HG03558 (cell line): ENCODE data around the gene ARPC5.
"Not testable (repeated sequence)": the region's sequence is repeated elsewhere in the genome, so short reads cannot be mapped to it uniquely, and the experiment has no call there.

Experiments
- ATAC-seq: cut with Tn5 transposase; IDR thresholded peaks from one replicate; pipeline ENCODE4 v1.9.1; 2021; ENCODE audit warnings: moderate number of reproducible peaks; ENCODE audit not compliant: unreplicated experiment; ENCODE audit errors: extremely low read depth

Gene ARPC5

GRCh38 chr1:183618202-183618601 is 17.4 kb downstream of the ARPC5 start:
- not testable (repeated sequence) for ATAC-seq

DNA sequence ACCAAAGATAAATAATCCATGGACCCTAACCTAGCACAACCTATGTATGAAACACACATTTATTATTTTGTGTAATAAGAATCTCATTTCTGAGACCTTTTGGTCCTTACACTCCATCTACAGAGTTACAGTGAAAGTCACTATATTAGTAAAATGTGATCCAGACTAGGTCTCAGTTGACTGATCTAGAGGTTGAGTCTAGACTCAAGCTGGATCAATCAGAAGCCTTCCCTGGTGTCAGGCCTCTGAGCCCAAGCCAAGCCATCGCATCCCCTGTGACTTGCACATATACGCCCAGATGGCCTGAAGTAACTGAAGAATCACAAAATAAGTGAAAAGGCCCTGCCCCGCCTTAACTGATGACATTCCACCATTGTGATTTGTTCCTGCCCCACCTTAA is 22.6 kb downstream of the ARPC5 start:
- not testable (repeated sequence) for ATAC-seq

DNA sequence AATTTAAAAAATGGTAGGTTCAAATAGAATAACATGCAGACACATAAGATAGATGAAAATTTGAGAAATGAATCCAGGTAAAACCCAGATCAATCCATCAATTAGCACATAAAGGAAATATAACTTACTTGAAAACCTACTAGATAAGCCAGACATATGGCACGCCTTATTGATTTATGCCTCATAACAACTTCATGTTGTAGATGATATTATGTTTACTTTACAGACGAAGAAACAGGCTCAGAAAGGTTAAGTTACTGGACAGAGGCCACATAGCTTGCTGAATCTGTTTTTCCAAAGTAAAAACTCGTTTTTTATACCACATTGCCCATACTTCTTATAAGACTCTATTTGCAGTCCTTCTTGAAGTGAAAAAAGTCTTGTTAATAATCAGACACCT is 23.2 kb downstream of the ARPC5 start:
- no peak for ATAC-seq

- no peak for ATAC-seq
These were observed 24.6 kb downstream of the ARPC5 start for GRCh38 chr1:183611021-183611420.

DNA sequence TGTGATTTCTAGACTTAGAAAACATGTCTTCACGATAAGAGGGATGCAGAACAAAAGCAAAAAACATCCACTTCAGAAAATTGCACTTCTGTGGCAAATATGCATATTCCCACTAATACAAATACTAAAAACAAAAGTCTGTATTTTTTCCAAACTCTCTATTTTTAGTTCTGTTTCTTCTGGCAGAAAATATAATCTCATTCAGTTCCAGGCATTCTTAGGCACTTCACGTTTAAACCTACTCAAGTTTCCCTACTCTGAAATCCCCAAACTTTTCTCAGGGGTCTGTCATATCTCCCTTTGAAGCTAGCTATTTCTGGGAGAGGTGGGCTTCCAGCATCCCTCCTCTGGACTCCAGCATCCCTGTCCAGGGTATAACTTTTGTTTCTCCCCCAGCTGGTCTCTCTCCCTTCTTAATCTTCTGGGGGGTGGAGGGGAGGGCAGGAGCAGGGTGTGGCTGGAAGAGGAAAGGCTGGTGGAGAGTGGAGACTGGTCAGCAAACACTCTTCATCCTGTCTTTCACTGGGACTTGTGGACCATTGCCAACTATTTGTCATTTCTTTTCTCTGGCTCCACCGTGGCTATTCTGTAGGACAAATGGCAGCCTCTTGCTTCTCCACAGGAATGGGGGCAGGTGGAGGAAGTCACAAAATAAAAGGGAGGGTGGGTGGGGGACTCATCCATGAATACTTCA is 25.7 kb downstream of the ARPC5 start:
- ATAC-seq = no peak

GRCh38 chr1:183609313-183609712 is 26.3 kb downstream of the ARPC5 start:
- ATAC-seq = no peak

- ATAC-seq = no peak
These were observed 28.1 kb downstream of the ARPC5 start for GRCh38 chr1:183607322-183607980.

DNA sequence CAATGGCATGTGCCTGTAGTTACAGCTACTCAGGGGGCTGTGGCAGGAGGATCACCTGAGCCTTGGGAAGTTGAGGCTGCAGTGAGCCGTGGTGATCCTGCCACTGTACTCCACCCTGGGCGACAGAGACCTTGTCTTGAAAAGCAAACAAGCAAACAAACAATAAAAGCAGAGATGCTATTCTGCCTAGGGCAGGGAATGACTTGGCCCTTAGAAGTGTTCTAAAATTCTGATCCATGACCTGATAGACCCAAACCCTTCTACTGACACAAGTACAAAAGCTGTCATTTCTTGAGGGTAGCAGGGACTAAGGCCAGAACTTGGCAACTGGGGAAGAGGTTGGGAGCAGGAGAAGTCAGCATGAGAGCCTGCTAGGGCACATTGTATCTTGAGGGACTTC is 29.7 kb downstream of the ARPC5 start:
- no peak for ATAC-seq

DNA sequence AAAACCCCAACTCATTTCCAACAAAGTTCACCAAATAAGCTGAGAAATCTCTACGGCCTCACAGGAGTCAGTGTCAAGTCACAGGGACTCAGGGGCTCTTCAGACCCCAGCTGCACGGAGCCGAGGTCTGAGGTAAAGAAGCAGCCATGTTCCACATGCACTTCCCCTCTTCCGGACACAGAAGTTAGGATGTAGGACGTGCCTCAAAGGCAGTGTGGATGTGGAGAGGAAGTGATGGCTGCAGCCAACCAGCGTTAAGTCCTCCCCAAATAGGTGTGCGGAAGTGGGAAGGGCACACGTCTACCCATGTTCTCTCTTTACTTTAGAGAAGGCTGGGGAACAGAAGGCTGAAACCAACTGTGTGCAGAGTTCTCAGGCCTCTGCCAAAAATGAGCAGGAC is 30.8 kb downstream of the ARPC5 start:
- no peak for ATAC-seq

DNA sequence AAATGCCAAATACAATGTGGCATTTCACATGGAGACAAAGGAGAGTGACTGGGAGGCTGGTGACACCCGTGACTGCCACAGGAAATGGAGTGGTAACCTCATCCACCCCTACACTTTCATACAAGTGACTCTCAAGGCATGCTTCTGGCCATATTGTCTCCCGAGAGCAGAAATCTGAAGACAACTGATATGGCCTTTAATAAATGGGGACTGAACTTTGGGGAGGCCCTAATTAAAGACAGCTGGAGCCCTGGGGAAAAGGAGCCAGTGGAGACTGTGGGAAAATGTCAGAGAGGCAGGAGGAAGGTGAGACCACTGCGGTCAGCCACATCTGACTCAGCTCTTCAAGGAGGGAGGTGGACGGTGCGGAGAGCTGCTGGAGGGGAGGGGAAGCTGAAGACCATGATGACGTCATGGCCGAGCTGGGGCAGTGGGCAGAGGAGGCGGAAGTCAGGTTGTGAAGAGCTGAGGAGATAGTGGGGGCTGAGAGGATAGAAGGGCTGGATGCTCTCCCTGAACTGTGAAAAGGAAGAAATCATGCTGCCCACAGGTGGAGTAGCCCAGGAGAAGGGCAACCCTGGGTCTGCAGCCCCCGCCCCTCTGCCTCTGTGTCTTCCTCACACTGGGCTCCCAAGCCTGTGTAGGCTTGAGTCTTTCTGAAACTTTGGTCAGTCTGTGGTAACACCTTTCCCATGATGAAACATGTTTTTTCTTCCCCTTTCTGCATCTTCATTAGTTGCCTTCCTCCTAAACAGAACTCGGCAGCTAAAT is 31.4 kb downstream of the ARPC5 start:
- no peak for ATAC-seq

DNA sequence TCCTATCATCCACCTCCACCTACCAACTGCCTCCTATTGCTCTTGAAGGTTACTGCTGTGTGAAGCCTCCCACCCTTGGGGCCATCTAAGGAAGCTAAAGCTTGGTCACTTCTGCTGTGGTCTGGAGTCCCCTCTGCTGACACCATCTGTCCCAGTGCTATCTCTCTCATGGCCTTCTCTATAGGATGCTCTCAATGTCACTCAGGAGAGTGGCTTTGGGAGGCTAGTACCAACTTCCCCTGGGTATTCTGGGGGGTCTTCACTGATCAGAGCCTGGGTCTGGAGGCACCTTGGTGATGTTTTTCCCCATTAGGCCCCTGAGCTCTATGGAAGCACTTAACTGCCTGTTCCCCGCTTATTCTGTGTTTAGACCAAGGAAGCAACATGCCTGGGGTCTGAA is 33.1 kb downstream of the ARPC5 start:
- no peak for ATAC-seq

GRCh38 chr1:183600634-183601033 is 34.9 kb downstream of the ARPC5 start:
- ATAC-seq = no peak

- ATAC-seq = no peak
These were observed 35.4 kb downstream of the ARPC5 start for GRCh38 chr1:183600136-183600535.

DNA sequence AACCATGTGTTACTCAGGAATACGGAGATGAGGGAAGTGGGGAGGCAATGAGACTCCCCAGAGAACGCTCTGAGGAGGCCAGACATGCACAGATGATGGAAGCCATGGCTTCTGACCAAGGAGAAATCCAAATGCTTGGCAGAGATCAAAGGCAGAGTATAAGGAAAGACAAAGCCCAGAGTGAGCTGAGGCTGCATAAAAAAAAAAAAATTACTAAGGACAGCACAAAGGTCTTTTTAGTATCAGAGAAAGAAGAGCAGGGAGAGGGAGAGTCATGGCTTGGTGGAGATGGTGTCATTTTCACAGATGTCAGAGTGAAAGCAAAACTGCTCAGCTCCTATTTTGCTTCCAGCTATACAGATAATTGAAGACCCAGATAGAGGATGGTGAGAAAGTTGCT is 37.2 kb downstream of the ARPC5 start:
- peak; percentile 48 for ATAC-seq

DNA sequence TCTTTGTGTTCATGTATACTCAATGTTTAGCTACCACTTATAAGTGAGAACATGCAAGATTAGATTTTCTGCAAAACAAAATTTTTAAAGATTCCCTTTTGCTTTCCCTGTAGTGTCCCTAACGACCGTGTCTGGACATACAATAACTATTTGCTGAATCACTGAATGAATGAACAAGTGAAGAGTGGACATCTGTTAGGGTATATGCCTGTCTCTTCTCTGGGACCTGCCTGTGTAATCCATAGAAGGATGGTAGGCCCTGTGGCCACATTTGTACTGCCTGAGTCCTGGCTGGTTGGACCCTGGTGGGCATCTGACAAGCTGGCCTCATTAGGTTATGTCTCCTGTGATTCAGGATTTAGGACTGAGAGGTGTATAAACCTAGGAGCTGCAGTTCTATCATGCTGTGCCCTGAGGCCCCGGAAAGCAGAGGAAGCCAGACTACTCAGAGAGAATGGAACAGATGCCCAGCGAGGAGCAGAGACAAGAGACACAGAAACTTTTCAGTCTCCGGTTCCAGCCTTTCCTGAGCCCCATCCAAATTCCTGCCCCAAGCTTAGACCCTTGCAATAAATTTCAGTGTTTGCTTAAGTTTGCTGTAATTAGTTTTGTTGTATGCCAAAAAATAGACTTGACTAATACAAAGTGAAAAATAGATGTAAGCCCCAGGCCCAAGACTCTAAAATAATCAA is 37.8 kb downstream of the ARPC5 start:
- ATAC-seq = no peak

DNA sequence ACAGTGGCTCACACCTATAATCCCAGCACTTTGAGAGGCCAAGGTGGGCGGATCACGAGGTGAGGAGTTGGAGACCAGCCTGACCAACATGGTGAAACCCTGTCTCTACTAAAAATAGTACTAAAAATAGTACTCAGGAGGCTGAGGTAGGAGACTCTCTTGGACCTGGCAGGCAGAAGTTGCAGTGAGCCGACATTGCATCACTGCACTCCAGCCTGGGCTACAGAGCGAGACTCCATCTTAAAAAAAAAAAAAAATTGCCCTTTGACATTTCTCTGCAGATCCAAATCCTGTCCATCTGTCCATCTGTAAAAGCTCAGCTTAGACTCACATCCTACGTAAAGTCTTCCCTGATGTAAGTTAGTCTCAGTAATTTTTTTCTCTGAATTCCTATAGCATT is 39.1 kb downstream of the ARPC5 start:
- ATAC-seq = no peak

DNA sequence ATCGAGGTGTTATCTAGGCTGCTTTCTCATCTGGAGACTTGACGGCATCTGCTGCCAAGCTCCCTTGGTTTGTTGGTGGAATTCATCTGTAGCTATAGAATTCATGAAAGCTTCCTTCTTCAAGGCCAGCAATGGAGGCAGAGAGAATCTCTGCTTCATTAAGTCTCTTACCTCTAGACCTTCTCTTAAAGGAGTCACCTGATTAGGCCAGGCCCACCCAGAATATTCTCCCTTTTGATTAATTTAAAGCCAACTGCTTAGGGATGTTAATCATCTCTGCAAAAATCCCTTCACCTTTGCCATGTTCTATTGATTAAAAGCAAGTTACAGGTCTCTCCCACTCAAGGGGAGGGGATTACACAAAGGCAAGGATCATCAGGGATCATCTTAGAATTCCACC is 40.0 kb downstream of the ARPC5 start:
- ATAC-seq = no peak

DNA sequence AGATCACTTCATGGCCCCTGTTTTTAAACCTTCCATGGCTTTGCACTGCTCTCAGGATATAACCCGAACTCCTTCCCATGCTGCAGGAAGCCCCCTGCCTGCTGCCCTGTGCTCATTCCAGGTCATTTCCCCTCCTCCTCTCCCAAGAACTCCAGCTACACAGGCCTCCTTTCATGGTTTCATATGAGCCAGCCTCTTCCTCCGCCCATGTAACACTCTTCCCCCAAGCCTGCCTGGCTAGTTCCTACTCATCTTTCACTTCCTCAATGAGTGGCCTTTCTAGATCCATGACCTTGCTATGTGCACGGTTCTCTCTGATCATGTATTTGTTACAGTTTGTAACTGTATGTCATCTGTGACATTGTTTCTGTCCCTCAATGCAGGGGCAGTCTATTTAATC is 42.2 kb downstream of the ARPC5 start:
- ATAC-seq = peak; percentile 44

DNA sequence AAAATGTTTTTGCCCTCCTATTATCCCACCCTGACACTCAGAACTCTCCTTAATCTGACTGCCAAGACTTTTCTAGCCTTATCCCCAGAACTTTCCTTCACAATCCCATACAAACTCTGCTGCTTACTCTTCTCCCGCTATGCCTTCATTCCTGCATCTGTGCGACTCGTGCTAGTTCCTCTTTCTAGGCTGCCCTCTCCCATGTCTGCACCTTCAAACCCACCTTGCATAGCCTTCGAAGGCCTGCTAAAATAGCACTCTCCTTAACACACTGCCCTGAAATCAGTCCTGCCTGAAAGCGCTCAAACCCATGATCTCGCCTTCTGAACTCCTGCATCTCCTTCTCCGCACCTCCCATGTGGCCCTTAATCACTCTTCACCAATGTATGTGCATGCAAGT is 42.9 kb downstream of the ARPC5 start:
- no peak for ATAC-seq

DNA sequence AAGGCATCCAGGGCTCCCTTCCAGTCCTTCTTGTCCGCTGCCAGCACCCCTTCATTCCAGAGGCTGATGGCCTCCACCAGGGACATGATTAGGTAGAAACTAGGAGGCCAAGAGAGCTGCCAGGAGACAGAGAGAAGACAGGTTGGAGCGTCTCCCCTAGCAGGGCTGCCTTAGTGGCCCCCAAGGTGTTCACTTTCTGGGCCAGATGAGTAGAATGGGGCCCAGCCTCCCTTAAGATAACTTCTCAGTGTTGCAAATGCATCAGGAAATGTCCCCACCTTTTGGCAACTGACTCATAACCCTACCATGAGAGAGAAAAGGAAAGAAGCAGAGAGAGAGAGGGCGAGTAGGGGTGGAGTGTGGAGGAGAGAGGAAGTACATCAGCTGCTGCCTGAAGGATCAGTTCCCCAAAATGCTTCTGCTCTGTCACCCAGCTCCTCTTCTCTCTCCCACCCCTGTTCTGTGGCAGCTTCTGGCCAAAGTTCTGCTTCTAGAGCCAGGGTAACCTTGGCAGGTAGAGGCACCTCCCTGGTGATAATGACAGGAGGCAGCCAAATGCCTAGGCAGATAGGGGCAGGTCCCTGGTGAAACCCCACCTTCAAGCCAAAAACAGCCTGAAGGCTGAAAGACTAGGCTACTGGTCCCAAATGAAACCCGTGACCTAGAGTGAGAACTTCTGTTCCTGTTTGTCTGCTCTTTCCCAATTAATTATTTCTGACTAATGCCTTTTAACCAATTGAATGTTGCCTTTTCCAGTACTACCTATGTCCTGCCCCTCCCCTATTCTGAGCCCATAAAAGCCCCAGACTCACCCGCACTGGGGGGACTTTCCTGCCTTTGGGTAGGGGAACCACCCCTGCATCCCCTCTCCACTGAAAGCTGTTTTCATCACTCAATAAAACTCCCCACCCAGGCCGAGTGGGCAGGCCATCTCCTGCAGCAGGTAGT is 45.1 kb downstream of the ARPC5 start, which contains the start of gene NCF2:
Gene NCF2 (minus strand): TSS at position 216 of the 948 bp plus-strand sequence. CDS start 130 bp downstream, at position 86.
- peak; percentile 63 for ATAC-seq
